ENCODE data around the gene NPIPA7.
"Not testable (repeated sequence)": the region's sequence is repeated elsewhere in the genome, so short reads cannot be mapped to it uniquely, and the experiment has no call there.

NPIPA7 gene

DNA sequence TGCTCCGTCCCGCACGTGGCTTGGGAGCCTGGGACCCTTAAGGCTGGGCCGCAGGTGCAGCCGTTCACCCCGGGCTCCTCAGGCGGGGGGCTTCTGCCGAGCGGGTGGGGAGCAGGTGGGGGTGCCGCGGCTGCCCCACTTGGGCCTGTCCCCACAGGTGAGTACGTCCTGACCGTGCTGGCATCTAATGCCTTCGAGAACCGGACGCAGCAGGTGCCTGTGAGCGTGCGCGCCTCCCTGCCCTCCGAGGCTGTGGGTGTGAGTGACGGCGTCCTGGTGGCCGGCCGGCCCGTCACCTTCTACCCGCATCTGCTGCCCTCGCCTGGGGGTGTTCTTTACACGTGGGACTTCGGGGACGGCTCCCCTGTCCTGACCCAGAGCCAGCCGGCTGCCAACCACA is 15.3 kb upstream of the NPIPA7 start:
- no CpG with 5 or more reads among the region's 31 CpGs for WGBS
- not testable (repeated sequence) for H3K9ac ChIP-seq (ENCODE audit: low read length); H2BK5ac ChIP-seq (ENCODE audit: low read depth, low read length, poor library complexity, severe bottlenecking); H2AFZ ChIP-seq (ENCODE audit: low read depth, low read length); H2BK120ac ChIP-seq (ENCODE audit: low read depth, low read length); H3K36me3 ChIP-seq (ENCODE audit: control insufficient read depth in 1 of 2, insufficient read depth in 2 of 2, low read depth in 1 of 2, low read length in 2 of 2); H3K23ac ChIP-seq (ENCODE audit: low read length in 2 of 2); H2BK15ac ChIP-seq (ENCODE audit: low read depth, poor library complexity, severe bottlenecking); H3K27me3 ChIP-seq (ENCODE audit: control insufficient read depth in 1 of 2, insufficient read depth in 1 of 2, low read length in 2 of 2); H3K18ac ChIP-seq (ENCODE audit: low read depth in 1 of 2, low read length in 2 of 2); H3K79me1 ChIP-seq (replicated peaks; ENCODE audit: low read length, poor library complexity, severe bottlenecking); H2BK12ac ChIP-seq (ENCODE audit: low read length in 2 of 2); H4K91ac ChIP-seq (ENCODE audit: low read length); H3K27ac ChIP-seq (ENCODE audit: low read length, poor library complexity, severe bottlenecking); H3K4ac ChIP-seq (ENCODE audit: low read depth in 1 of 2, low read length in 2 of 2); DNase-seq; H3K14ac ChIP-seq (ENCODE audit: low read length in 2 of 2); H3K4me2 ChIP-seq (ENCODE audit: low read length, poor library complexity, severe bottlenecking); H3K4me3 ChIP-seq (ENCODE audit: insufficient read depth in 1 of 2, low read depth in 1 of 2, low read length in 2 of 2); H2AK5ac ChIP-seq (ENCODE audit: low read length, severe bottlenecking); H3K9me3 ChIP-seq (ENCODE audit: control insufficient read depth, low read length); H4K8ac ChIP-seq (ENCODE audit: low read length); H3K4me1 ChIP-seq (ENCODE audit: control insufficient read depth, insufficient read depth, low read depth, low read length)

DNA sequence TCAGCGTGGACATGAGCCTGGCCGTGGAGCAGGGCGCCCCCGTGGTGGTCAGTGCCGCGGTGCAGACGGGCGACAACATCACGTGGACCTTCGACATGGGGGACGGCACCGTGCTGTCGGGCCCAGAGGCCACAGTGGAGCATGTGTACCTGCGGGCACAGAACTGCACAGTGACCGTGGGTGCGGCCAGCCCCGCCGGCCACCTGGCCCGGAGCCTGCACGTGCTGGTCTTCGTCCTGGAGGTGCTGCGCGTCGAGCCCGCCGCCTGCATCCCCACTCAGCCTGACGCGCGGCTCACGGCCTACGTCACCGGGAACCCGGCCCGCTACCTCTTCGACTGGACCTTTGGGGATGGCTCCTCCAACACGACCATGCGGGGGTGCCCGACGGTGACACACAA is 14.8 kb upstream of the NPIPA7 start:
- H2AFZ ChIP-seq (ENCODE audit: low read depth, low read length) = not testable (repeated sequence)

DNA sequence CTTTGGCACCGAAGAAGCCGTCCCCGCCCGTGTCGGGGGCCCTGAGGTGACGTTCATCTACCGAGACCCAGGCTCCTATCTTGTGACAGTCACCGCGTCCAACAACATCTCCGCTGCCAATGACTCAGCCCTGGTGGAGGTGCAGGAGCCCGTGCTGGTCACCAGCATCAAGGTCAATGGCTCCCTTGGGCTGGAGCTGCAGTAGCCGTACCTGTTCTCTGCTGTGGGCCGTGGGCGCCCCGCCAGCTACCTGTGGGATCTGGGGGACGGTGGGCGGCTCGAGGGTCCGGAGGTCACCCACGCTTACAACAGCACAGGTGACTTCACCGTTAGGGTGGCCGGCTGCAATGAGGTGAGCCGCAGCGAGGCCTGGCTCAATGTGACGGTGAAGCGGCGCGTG is 14.2 kb upstream of the NPIPA7 start:
- not testable (repeated sequence) for H3K4me2 ChIP-seq (ENCODE audit: low read length, poor library complexity, severe bottlenecking)

More for the DNA sequence above, 14.8 kb upstream of the NPIPA7 start:
- not testable (repeated sequence) for H4K8ac ChIP-seq (ENCODE audit: low read length); H3K9ac ChIP-seq (ENCODE audit: low read length); H2AK5ac ChIP-seq (ENCODE audit: low read length, severe bottlenecking); H2BK5ac ChIP-seq (ENCODE audit: low read depth, low read length, poor library complexity, severe bottlenecking); H2BK12ac ChIP-seq (ENCODE audit: low read length in 2 of 2); H3K4ac ChIP-seq (ENCODE audit: low read depth in 1 of 2, low read length in 2 of 2); H3K18ac ChIP-seq (ENCODE audit: low read depth in 1 of 2, low read length in 2 of 2); H3K9me3 ChIP-seq (ENCODE audit: control insufficient read depth, low read length); H3K23ac ChIP-seq (ENCODE audit: low read length in 2 of 2); H4K91ac ChIP-seq (ENCODE audit: low read length); H3K36me3 ChIP-seq (ENCODE audit: control insufficient read depth in 1 of 2, insufficient read depth in 2 of 2, low read depth in 1 of 2, low read length in 2 of 2); H3K27me3 ChIP-seq (ENCODE audit: control insufficient read depth in 1 of 2, insufficient read depth in 1 of 2, low read length in 2 of 2); H3K4me3 ChIP-seq (ENCODE audit: insufficient read depth in 1 of 2, low read depth in 1 of 2, low read length in 2 of 2); H3K79me1 ChIP-seq (replicated peaks; ENCODE audit: low read length, poor library complexity, severe bottlenecking); DNase-seq; H3K27ac ChIP-seq (ENCODE audit: low read length, poor library complexity, severe bottlenecking); H3K4me1 ChIP-seq (ENCODE audit: control insufficient read depth, insufficient read depth, low read depth, low read length); H3K14ac ChIP-seq (ENCODE audit: low read length in 2 of 2); H2BK120ac ChIP-seq (ENCODE audit: low read depth, low read length); H3K4me2 ChIP-seq (ENCODE audit: low read length, poor library complexity, severe bottlenecking); H2BK15ac ChIP-seq (ENCODE audit: low read depth, poor library complexity, severe bottlenecking)
- no CpG with 5 or more reads among the region's 39 CpGs for WGBS

DNA sequence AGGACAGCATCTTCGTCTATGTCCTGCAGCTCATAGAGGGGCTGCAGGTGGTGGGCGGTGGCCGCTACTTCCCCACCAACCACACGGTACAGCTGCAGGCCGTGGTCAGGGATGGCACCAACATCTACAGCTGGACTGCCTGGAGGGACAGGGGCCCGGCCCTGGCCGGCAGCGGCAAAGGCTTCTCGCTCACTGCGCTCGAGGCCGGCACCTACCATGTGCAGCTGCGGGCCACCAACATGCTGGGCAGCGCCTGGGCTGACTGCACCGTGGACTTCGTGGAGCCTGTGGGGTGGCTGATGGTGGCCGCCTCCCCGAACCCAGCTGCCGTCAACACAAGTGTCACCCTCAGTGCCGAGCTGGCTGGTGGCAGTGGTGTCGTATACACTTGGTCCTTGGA is 13.6 kb upstream of the NPIPA7 start:
- H3K36me3 ChIP-seq (ENCODE audit: control insufficient read depth in 1 of 2, insufficient read depth in 2 of 2, low read depth in 1 of 2, low read length in 2 of 2); H3K9ac ChIP-seq (ENCODE audit: low read length); H3K4ac ChIP-seq (ENCODE audit: low read depth in 1 of 2, low read length in 2 of 2); H3K4me2 ChIP-seq (ENCODE audit: low read length, poor library complexity, severe bottlenecking); DNase-seq; H3K79me1 ChIP-seq (replicated peaks; ENCODE audit: low read length, poor library complexity, severe bottlenecking); H4K8ac ChIP-seq (ENCODE audit: low read length); H2AFZ ChIP-seq (ENCODE audit: low read depth, low read length); H2AK5ac ChIP-seq (ENCODE audit: low read length, severe bottlenecking); H2BK120ac ChIP-seq (ENCODE audit: low read depth, low read length); H3K18ac ChIP-seq (ENCODE audit: low read depth in 1 of 2, low read length in 2 of 2); H3K4me1 ChIP-seq (ENCODE audit: control insufficient read depth, insufficient read depth, low read depth, low read length); H4K91ac ChIP-seq (ENCODE audit: low read length); H2BK15ac ChIP-seq (ENCODE audit: low read depth, poor library complexity, severe bottlenecking); H3K9me3 ChIP-seq (ENCODE audit: control insufficient read depth, low read length); H3K27ac ChIP-seq (ENCODE audit: low read length, poor library complexity, severe bottlenecking); H3K4me3 ChIP-seq (ENCODE audit: insufficient read depth in 1 of 2, low read depth in 1 of 2, low read length in 2 of 2); H2BK5ac ChIP-seq (ENCODE audit: low read depth, low read length, poor library complexity, severe bottlenecking); H3K23ac ChIP-seq (ENCODE audit: low read length in 2 of 2); H3K27me3 ChIP-seq (ENCODE audit: control insufficient read depth in 1 of 2, insufficient read depth in 1 of 2, low read length in 2 of 2); H2BK12ac ChIP-seq (ENCODE audit: low read length in 2 of 2); H3K14ac ChIP-seq (ENCODE audit: low read length in 2 of 2): not testable (repeated sequence)
- WGBS = 89% methylated on average over 14 of the region's 21 CpGs

More for the DNA sequence above, 14.2 kb upstream of the NPIPA7 start:
- not testable (repeated sequence) for H3K27me3 ChIP-seq (ENCODE audit: control insufficient read depth in 1 of 2, insufficient read depth in 1 of 2, low read length in 2 of 2); H3K27ac ChIP-seq (ENCODE audit: low read length, poor library complexity, severe bottlenecking); H3K36me3 ChIP-seq (ENCODE audit: control insufficient read depth in 1 of 2, insufficient read depth in 2 of 2, low read depth in 1 of 2, low read length in 2 of 2); H2BK5ac ChIP-seq (ENCODE audit: low read depth, low read length, poor library complexity, severe bottlenecking); H2BK15ac ChIP-seq (ENCODE audit: low read depth, poor library complexity, severe bottlenecking); H3K9ac ChIP-seq (ENCODE audit: low read length); H4K91ac ChIP-seq (ENCODE audit: low read length); H3K4me1 ChIP-seq (ENCODE audit: control insufficient read depth, insufficient read depth, low read depth, low read length); H3K4me3 ChIP-seq (ENCODE audit: insufficient read depth in 1 of 2, low read depth in 1 of 2, low read length in 2 of 2); DNase-seq; H2BK12ac ChIP-seq (ENCODE audit: low read length in 2 of 2); H3K4ac ChIP-seq (ENCODE audit: low read depth in 1 of 2, low read length in 2 of 2); H2BK120ac ChIP-seq (ENCODE audit: low read depth, low read length); H3K18ac ChIP-seq (ENCODE audit: low read depth in 1 of 2, low read length in 2 of 2); H3K79me1 ChIP-seq (replicated peaks; ENCODE audit: low read length, poor library complexity, severe bottlenecking); H3K9me3 ChIP-seq (ENCODE audit: control insufficient read depth, low read length); H2AFZ ChIP-seq (ENCODE audit: low read depth, low read length); H4K8ac ChIP-seq (ENCODE audit: low read length); H3K14ac ChIP-seq (ENCODE audit: low read length in 2 of 2); H2AK5ac ChIP-seq (ENCODE audit: low read length, severe bottlenecking); H3K23ac ChIP-seq (ENCODE audit: low read length in 2 of 2)
- no CpG with 5 or more reads among the region's 28 CpGs for WGBS

All from mesenchymal stem cell (in vitro differentiated cells and primary cell).